RWPE1 (cell line): Measurements from ENCODE around the gene LAMTOR1.
A peak's percentile ranks its signal among the peaks of the same experiment; 100 is the strongest.

ENCODE experiments used
- CTCF ChIA-PET: fragments of 350-600 bp; sonication (Branson Sonifier 250); formaldehyde crosslinking; extraction: SDS; loops from one replicate; lab custom pipeline; 2021; lab: Yijun Ruan, JAX
- POLR2A ChIA-PET: fragments of 400-600 bp; formaldehyde crosslinking; extraction: SDS; loops from one replicate; lab custom pipeline; 2020; ENCODE audit warnings: antibody characterized with exemption; ENCODE audit not compliant: low non-redundant PET; lab: Yijun Ruan, JAX
- DNase-seq: peaks from one replicate; pipeline ENCODE4 v3.0.0; 2012; ENCODE audit warnings: low spot score
- H3K27ac ChIP-seq: fragments of 450-650 bp; 2 replicates; pipeline ENCODE4 v1.5.1; 2017
- TF ChIP-seq, protein P1 (sequence below): fragments of 450-650 bp; conservative IDR thresholded peaks from 2 replicates; pipeline ENCODE4 v1.5.1; 2017; ENCODE audit warnings: low read depth, mild to moderate bottlenecking

Gene LAMTOR1

DNA sequence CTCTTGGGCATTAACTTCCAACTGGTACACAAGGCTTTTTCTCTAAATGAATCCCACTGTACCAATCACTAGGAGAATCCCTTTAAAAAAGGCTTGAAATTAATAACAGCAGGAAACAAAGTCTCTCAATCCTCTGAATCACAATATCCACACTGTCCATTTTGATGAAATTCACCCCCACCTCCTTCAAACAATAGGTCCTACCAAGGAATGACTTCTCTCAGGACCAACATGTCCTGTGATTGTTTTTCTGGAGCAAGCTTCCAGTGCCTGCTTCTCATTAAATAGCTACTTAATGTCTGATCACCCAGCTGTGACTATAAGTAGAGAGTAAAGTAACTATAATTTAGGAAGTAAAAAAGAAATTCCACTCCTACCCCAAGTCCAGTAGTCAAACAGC, 35.8 kb downstream of the LAMTOR1 start:
- H3K27ac ChIP-seq = no peak overlapping the region
- TF ChIP-seq, protein P1, sequence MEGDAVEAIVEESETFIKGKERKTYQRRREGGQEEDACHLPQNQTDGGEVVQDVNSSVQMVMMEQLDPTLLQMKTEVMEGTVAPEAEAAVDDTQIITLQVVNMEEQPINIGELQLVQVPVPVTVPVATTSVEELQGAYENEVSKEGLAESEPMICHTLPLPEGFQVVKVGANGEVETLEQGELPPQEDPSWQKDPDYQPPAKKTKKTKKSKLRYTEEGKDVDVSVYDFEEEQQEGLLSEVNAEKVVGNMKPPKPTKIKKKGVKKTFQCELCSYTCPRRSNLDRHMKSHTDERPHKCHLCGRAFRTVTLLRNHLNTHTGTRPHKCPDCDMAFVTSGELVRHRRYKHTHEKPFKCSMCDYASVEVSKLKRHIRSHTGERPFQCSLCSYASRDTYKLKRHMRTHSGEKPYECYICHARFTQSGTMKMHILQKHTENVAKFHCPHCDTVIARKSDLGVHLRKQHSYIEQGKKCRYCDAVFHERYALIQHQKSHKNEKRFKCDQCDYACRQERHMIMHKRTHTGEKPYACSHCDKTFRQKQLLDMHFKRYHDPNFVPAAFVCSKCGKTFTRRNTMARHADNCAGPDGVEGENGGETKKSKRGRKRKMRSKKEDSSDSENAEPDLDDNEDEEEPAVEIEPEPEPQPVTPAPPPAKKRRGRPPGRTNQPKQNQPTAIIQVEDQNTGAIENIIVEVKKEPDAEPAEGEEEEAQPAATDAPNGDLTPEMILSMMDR = no peak
- DNase-seq = no peak
- POLR2A ChIA-PET = no interaction called here
- CTCF ChIA-PET = interaction anchor here (2.8 kb wide), 1 partner anchor 42 kb away, joined by 13 read pairs; no protein-coding TSS in a partner anchor

DNA sequence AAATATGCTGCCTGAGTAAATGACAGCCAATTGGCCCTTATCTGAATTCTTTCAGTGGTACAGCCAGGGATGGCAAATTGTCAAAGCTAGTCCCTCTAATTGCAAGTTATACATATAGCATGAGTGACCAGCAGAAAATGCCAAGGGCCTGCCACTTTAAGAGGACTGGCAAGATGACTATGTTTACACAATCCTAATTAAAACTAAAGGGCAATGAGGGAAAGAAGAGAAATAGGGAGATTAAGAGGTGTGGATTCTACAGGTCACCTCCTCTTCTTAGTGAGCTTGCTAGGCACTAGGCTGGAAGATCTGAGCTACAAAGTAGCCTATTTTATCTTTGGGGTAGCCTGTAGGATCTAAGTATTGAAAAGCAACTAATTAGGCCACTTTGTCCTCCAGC, 36.2 kb downstream of the LAMTOR1 start:
- no peak overlapping the region for H3K27ac ChIP-seq
- POLR2A ChIA-PET = interaction anchor here (0.7 kb wide), 1 partner anchor 26 kb away, joined by 4 read pairs; no protein-coding TSS in a partner anchor
- no peak for DNase-seq
- TF ChIP-seq, protein P1 = no peak
- CTCF ChIA-PET = interaction anchor here (2.8 kb wide), 1 partner anchor 42 kb away, joined by 13 read pairs; no protein-coding TSS in a partner anchor

DNA sequence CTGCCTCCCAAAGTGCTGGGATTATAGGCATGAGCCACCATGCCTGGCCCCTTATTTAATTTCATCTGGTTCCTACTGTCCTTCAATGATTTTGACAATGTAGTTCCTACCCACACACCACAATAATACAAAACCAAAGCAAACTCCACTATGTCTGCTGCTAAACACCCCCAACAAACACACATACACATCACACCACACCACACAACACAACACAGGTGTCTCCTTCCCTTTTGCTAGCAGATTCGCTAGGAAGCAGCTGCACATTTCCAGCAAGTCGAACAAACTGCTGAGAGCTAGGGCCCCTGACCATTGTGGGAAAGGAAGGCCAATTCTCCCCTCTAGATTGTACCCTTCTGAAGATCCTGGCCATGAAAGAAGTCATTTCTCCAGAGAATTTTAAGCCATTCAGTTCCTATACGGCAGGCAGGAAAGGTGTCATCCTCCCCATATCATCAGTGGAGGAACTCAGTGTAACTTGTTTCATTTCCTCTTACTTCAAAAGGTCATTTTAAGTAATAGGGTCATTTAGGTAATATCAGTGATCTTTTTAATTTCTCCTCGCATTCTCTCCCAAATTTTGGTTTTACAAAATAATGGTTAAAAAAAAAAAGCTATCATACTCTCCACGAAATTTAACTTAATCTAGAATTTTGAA, 41.2 kb downstream of the LAMTOR1 start:
- DNase-seq = no peak
- ChIA-PET CTCF (no interaction called here), POLR2A (no interaction called here)
- no peak overlapping the region for H3K27ac ChIP-seq
- TF ChIP-seq, protein P1 = no peak

DNA sequence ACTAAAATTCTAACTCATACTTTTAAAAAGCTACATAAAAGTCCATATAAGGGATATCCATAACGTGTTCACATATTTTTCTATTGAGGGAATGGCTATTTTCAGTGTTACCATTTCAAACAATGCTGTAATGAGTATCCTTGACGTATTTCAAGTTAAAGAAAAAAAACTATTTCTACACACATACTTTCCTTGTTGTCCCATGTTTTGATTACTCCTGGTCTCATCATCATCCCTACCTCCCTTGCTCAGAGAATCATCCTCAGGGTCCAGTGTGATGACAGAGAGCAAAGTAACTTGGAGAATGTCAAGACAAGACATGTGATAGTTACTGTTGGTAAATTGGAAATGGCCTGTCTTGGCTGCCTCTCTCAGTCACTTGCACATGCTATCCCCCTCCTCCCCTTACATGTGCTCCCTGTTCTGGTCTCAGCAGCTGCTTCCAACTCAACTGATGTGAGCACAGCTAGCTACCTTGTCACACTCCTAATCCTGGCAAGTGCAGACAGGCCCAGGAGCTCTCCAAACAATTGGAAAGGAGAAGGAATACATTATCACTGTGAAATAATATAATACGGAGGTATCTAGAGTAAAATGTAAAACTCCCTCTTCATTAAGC, 44.6 kb downstream of the LAMTOR1 start:
- POLR2A ChIA-PET = no interaction called here
- CTCF ChIA-PET = interaction anchor here (0.8 kb wide), 1 partner anchor 34 kb away, joined by 4 read pairs; no protein-coding TSS in a partner anchor
- TF ChIP-seq, protein P1 = no peak
- H3K27ac ChIP-seq = peak overlapping the region; percentile 58
- DNase-seq = no peak

DNA sequence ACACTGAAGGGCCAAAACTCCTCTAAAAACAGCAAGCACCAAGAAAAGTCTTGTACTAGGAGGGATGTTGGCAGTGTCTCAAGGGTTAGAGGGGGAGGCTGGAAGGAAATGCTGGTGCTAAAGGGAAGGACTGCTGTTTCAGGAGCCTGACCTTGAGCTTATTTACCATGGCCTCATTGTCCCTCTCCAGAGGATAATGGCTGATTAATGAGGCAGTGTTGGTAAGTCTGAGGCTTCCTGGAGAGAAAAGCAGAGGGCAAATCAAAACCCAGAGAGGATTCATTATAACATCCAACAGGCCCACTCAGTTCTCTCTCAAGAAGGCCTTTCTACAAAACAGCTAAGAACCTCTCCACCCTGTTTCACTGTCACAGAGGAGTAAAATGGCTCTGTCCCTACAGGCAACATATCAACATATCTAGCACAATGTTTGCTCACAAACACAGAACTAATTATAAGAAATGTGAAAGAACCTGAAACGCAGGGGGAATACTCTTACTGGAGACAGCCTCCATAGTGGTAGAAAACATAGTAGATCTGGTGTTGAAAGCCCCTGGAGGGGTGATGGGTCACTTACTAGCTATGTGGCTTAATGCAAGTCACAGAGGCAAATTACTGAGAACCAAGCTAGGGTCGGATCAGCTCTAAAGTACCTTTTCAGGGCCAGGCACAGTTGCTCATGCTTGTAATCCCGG, 54.2 kb downstream of the LAMTOR1 start:
- ChIA-PET POLR2A (no interaction called here), CTCF (interaction anchor here (0.6 to 1.1 kb wide), 3 partner anchors 24 to 304 kb away, joined by 3 to 8 read pairs (median 4); no protein-coding TSS in a partner anchor)
- DNase-seq = no peak
- no peak overlapping the region for H3K27ac ChIP-seq
- TF ChIP-seq, protein P1 = no peak
